Left cardiac atrium (tissue), 4 donors: ENCODE data around the gene LRRK2. TPM values are rescaled to one million over a fixed set of nuclear protein-coding genes. Genes with fewer than 3 reads are reported as not detected.

ENCODE experiments used
- ATAC-seq, 2 donors: fragments of 200-7000 bp; cut with Tn5 transposase; one replicate each; pipeline ENCODE4 v1.9.1; 2020; ENCODE audit warnings: mild to moderate bottlenecking in 2 of 2, moderate library complexity in 2 of 2
- DNase-seq: peaks from one replicate; pipeline ENCODE4 v3.0.0-alpha.2; 2020
- intact Hi-C, 2 donors: fragments of 100-400 bp; cut with DNase I; formaldehyde crosslinking; loops; one replicate each; pipeline versions ENCODE4 v1.14.1 to v1.15.1; 2022 to 2023
- total RNA-seq, 2 donors: library from RNA; stranded (reverse); fragmentation: NEBNext Ultra II Directional; extraction: Animal tissue kit (Norgen Biotek cat#: 25700); gene quantifications; one replicate each; pipeline ENCODE4 v1.2.1, GENCODE V29; 2021
- donor health status: DM: no; HTN: yes; CAD: no.
- donor health status: DM: no; HTN: yes; CAD: no; lungs with severe emphysema.
- donor health status: DM: yes; HTN: yes; CAD: no.
- donor health status: Dilated cardiomyopathy.

LRRK2 gene
- total RNA-seq, 2 donors from 2014 or later: 7.7 to 11.0 TPM

- no peak for DNase-seq
- intact Hi-C loops: no loop called here
- no peak for ATAC-seq
Observed at GRCh38 chr12:40292788-40293429, 68.1 kb downstream of the LRRK2 start.

GRCh38 chr12:40298341-40298740 lies 73.5 kb downstream of the LRRK2 start:
- intact Hi-C loops: no loop called here
- DNase-seq: no peak
- no peak for ATAC-seq

GRCh38 chr12:40300490-40300889 lies 75.7 kb downstream of the LRRK2 start:
- ATAC-seq: no peak
- intact Hi-C loops: no loop called here
- no peak for DNase-seq

DNA sequence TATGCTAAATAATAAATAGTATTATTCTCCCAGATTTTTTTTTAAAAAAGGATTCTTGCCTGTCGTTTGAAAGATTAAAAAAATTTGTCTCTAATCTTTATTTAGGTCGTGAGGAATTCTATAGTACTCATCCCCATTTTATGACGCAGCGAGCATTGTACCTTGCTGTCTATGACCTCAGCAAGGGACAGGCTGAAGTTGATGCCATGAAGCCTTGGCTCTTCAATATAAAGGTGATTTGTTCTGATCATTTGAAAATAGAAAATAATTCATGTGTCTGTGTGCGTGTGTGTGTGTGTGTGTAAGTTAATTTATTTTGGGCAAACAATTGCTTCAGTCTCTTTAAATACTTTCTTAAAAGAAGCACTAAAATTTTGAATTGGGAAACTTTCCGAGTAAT lies 84.2 kb downstream of the LRRK2 start:
- DNase-seq (no peak), ATAC-seq (no peak)
- intact Hi-C loops: no loop called here

GRCh38 chr12:40310211-40310610 lies 85.4 kb downstream of the LRRK2 start:
- no peak for ATAC-seq
- intact Hi-C loops: loop anchor here in 1 of 2 donors (5.0 kb wide), 1 partner anchor 158 kb away; no protein-coding TSS in a partner anchor
- DNase-seq: no peak

DNA sequence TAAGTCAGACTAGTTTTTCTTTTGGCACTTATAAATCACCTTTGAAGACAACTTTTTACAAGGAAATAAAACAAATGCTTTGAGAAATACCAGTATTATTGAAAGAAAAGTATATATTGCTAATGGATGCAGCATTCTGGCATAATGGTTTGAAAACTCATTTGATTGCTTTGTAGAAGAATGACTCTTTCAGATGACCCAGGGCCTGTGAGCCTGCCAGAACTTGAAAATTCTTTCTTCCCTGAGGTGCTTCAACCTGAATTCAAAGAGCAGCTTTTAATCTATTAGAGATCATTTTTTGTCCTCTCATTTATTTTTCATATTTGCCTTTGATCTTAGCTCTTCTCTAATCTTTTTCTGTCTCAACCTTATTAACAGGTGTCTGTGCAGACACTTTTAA lies 87.4 kb downstream of the LRRK2 start:
- ATAC-seq (no peak), DNase-seq (no peak)
- intact Hi-C loops: loop anchor here in 1 of 2 donors (5.0 kb wide), 1 partner anchor 160 kb away; no protein-coding TSS in a partner anchor

DNA sequence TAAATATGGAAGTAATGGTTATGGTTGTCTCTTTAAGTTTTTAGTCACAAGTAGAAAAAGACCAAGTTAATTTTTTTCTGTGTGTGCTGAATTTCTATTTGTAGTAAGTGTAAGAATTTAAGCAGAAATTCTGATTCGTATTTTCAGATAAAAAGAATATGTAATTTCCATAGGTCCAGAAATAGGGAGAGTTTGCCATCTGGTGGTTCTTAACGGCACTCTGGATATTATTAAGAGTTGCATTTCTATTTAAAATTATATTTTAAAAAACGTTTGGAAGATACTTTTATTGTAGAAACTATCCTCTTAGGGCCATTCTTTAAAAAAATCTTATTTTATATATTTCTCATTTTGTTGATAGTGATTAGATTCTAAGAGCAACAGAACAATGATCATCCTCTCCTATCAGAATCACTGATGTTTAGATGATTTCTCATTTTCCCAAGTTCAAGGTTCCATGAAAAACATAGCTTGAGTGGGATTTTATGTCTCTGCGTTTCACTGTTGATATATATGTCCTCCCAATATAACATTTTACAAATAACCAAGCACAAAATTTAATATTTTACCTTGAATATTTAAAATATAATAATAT lies 88.3 kb downstream of the LRRK2 start:
- DNase-seq (no peak), ATAC-seq (no peak)
- intact Hi-C loops: loop anchor here in 1 of 2 donors (5.0 kb wide), 1 partner anchor 161 kb away; no protein-coding TSS in a partner anchor

GRCh38 chr12:40313928-40314327 lies 89.1 kb downstream of the LRRK2 start:
- no peak for ATAC-seq
- DNase-seq: no peak
- intact Hi-C loops: loop anchor here in 1 of 2 donors (5.0 kb wide), 1 partner anchor 162 kb away; no protein-coding TSS in a partner anchor

DNA sequence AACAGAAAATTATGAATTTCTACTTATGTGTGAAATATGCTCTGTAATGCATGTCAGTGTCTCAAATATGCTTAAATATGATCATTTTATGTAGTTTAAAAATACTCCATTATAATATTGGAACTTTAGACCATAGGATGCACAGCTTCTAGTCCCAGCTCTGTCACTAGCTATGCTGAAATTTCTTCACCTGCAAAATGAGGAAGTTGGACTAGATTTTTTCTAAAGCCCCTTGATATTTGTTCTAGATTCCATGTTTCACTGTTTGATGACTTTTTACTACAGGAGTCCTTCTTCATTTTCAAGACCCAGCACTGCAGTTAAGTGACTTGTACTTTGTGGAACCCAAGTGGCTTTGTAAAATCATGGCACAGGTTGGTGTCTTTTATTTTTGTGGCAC lies 90.1 kb downstream of the LRRK2 start:
- ATAC-seq: no peak
- no peak for DNase-seq
- intact Hi-C loops: loop anchor here in 1 of 2 donors (5.0 kb wide), 1 partner anchor 163 kb away; no protein-coding TSS in a partner anchor

GRCh38 chr12:40315375-40315774 lies 90.6 kb downstream of the LRRK2 start:
- no peak for ATAC-seq
- intact Hi-C loops: no loop called here
- no peak for DNase-seq

DNA sequence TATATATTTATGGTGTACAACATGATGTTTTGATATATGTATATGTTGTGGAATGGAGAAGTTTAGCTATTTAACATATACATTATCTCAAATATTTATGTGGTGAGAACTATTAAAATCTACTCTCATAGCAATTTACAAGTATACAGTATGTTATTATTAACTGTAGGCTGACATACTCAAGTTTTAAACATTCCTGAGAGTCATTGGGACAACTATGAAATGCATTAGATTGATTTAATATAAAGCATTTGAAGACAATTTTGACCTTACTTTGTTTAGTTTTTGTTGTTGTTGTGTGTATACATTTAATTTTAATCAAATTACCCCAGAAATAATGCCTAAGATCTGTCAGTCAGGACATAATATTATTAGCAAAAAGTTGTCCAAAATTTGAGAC lies 99.5 kb downstream of the LRRK2 start:
- intact Hi-C loops: no loop called here
- no peak for DNase-seq

DNA sequence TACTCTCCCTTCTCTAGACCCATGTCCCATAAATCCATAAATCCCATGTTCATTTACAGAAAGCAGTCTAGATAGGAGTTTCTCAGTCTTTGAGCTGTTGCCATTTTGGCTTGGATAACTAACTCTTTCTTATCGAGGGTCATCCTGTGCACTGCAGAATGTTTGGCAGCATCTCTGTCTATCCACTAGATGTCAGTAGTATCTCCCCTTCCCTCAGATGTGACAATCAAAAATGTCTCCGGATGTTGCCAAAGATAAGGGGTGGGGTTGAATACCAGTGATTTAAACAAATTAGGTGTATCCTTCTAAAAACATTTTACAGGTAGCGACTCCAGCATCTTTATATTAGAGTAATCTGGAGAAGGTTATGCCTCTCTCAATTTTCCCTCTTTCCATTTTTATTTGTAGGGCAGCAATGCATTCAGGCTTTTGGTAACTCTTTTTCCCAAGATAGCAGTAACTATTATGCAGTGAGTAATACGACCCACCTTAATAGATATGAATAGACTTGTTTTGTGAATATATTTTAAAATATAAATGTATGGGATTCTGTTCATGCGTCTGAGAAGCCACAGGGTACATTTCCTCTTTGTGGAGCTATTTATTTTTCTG lies 100.7 kb downstream of the LRRK2 start:
- intact Hi-C loops: no loop called here
- DNase-seq (no peak), ATAC-seq (no peak)

More for the DNA sequence above, 99.5 kb downstream of the LRRK2 start:
- no peak for ATAC-seq

DNA sequence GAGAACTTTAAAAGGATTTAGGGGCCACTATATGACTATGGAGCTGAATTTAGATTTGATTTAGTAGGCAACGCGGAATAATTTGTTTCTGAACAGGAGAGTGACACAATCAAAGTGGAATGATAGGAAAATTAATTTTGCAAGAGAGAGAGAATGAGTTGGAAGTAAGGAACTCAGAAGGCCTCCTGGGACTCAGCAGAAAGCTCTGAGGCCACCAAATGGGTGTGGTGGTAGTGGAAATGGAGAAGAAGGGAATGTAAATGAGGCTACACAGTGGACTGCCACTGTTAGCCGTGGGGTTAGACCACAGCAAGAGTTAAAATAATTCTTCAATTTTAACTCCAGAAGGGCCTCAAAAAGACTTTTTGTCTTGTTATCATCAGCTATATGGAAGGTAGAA lies 102.7 kb downstream of the LRRK2 start:
- DNase-seq: no peak
- intact Hi-C loops: no loop called here
- no peak for ATAC-seq

DNA sequence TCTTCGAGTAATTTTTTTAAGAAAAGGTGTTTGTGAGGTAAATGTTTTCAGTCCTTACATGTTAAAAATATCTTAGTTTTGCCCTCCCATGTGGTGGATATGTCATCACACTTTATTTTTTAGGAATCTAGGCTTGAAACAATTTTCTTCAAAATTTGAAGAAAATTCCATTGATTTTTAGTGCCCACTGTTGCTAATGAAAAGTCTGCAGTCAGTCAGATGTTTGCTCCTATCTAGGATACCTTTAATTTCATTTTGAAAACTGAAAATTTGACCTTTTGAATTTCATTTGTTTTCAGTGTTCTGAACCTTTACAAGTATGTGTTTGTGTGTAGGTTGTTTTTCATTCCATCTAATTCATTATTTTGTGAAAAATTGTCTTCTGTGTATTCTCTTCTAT lies 105.4 kb downstream of the LRRK2 start:
- intact Hi-C loops: no loop called here
- DNase-seq (no peak), ATAC-seq (no peak)

GRCh38 chr12:40331886-40332285 lies 107.1 kb downstream of the LRRK2 start:
- intact Hi-C loops: no loop called here
- no peak for DNase-seq
- no peak for ATAC-seq

- intact Hi-C loops: loop anchor here in 1 of 2 donors (5.0 kb wide), 1 partner anchor 586 kb away; no protein-coding TSS in a partner anchor
- ATAC-seq (no peak), DNase-seq (no peak)
Observed at GRCh38 chr12:40335991-40336390, 111.2 kb downstream of the LRRK2 start.

GRCh38 chr12:40336573-40337199 lies 111.9 kb downstream of the LRRK2 start:
- ATAC-seq (peak in 1 of 2 donors; percentile 29), DNase-seq (no peak)
- intact Hi-C loops: loop anchor here in 1 of 2 donors (5.0 kb wide), 1 partner anchor 586 kb away; no protein-coding TSS in a partner anchor

DNA sequence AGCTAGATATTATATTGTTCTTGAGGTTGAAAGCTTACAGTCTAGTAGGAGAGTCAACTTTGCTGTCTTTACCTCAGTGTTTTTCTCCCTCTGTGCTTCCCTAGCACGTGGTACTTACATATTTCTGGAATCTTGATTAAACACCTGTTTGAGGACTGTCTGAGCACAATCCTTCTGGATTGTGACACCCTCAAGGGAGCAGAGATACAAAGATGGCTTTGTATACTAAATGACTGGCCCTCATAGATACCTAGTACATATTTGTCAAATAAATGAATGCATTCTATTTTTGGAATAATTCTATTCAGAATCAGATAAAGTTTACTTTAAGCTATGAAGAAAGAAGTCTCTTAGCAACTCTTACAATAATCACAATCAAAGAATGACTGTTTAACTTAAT lies 113.3 kb downstream of the LRRK2 start:
- intact Hi-C loops: loop anchor here in 1 of 2 donors (5.0 kb wide), 1 partner anchor 584 kb away; no protein-coding TSS in a partner anchor
- no peak for DNase-seq
- no peak for ATAC-seq

DNA sequence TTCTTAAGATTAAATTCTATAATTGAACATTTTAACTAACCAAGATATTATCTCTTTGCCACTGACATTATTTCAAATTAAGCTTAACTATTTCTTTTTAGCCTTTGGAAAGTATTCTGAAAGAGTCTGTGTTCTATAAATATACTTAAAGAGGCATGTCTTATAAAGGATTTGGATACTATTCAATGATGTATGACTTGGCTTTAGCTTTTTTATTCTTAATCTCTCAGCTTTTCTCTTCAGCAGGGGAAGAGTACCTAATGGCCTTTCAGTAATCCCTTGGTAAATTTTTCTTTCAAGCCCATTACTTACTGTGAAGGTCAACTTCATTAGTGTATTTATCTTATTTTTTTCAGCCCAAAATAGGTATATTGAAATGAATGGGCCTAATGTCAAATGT lies 113.8 kb downstream of the LRRK2 start:
- DNase-seq: no peak
- ATAC-seq: no peak
- intact Hi-C loops: loop anchor here in 1 of 2 donors (5.0 kb wide), 1 partner anchor 584 kb away; no protein-coding TSS in a partner anchor

DNA sequence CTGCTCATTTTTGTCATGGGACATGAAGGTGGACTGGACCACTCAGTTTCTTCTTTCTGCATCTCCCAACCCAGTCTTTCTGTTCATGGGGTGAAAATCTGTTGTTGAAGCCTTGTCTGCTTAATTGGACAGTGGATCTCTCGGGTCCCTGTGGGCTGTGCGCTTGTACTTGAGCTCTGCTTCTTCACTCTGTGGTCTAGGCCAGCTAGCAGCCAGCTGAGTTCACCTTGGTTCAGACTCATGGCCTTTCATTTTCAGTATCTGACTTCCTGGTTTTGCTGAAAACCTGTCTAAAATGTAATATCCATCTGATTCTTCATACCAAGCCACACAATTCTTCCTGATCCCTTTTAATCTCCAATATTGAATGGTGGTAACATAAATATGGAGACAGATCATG lies 117.2 kb downstream of the LRRK2 start:
- ATAC-seq (peak in 1 of 2 donors; percentile 19), DNase-seq (no peak)
- intact Hi-C loops: no loop called here
